ENCODE data around the gene F2RL1. TPM values are rescaled to one million over a fixed set of nuclear protein-coding genes. Genes with fewer than 3 reads are reported as not detected.
"Not testable (repeated sequence)": the region's sequence is repeated elsewhere in the genome, so short reads cannot be mapped to it uniquely, and the experiment has no call there.

F2RL1 gene
- polyA plus RNA-seq, 1 donor from 2014 or later = 0.12 TPM

DNA sequence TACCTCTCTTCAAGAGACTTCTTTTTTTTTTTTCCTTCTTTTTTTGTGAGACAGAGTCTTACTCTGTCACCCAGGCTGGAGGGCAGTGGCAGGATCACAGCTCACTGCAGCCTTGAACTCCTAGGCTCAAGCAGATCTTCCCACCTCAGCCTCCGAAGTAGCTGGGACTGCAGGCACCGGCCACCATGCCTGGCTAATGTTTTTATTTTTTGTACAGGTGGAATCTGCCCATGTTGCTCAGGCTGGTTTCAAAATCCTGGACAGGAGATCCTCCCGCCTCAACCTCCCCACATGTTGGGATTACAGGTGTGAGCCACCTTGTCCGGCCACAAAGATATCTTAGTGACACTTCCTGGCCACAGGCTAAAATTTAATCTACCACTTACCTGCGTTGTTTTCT, 42.9 kb upstream of the F2RL1 start:
- no peak overlapping the region for H3K4me2 ChIP-seq (ENCODE audit: low read length)
- TF ChIP-seq MXI1 (conservative IDR thresholded peaks at IDR 0.05; ENCODE audit: poor library complexity, severe bottlenecking) (no peak), RAD21 (conservative IDR thresholded peaks at IDR 0.05) (no peak), EZH2 (IDR thresholded peaks at IDR 0.05; ENCODE audit: borderline replicate concordance, insufficient read depth, low read length, poor library complexity, severe bottlenecking) (no peak), POLR2AphosphoS5 (IDR thresholded peaks at IDR 0.05) (no peak), SMC3 (conservative IDR thresholded peaks at IDR 0.05; ENCODE audit: poor library complexity) (no peak), TAF1 (IDR thresholded peaks at IDR 0.05; ENCODE audit: low read depth) (no peak)
- TF ChIP-seq, protein P1, sequence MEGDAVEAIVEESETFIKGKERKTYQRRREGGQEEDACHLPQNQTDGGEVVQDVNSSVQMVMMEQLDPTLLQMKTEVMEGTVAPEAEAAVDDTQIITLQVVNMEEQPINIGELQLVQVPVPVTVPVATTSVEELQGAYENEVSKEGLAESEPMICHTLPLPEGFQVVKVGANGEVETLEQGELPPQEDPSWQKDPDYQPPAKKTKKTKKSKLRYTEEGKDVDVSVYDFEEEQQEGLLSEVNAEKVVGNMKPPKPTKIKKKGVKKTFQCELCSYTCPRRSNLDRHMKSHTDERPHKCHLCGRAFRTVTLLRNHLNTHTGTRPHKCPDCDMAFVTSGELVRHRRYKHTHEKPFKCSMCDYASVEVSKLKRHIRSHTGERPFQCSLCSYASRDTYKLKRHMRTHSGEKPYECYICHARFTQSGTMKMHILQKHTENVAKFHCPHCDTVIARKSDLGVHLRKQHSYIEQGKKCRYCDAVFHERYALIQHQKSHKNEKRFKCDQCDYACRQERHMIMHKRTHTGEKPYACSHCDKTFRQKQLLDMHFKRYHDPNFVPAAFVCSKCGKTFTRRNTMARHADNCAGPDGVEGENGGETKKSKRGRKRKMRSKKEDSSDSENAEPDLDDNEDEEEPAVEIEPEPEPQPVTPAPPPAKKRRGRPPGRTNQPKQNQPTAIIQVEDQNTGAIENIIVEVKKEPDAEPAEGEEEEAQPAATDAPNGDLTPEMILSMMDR (IDR thresholded peaks at IDR 0.05; ENCODE audit: poor library complexity, severe bottlenecking) = no peak
- no peak overlapping the region for H3K4me3 ChIP-seq (ENCODE audit: low read length)
- no peak overlapping the region for H2AFZ ChIP-seq (ENCODE audit: low read depth, low read length)
- no peak overlapping the region for H3K27ac ChIP-seq (ENCODE audit: low read length)
- no peak overlapping the region for H3K9ac ChIP-seq (ENCODE audit: low read length)
- no peaks in the 10 kb centered on the region for H3K9me3 ChIP-seq (ENCODE audit: low read length)
- no peaks in the 10 kb centered on the region for H4K20me1 ChIP-seq (ENCODE audit: insufficient read depth)
- no peaks in the 10 kb centered on the region for H3K79me2 ChIP-seq (replicated peaks; ENCODE audit: insufficient read depth, low read length)
- no peaks in the 10 kb centered on the region for H3K36me3 ChIP-seq (ENCODE audit: insufficient read depth, low read length)
- no peaks in the 10 kb centered on the region for H3K27me3 ChIP-seq (ENCODE audit: insufficient read depth, low read depth, low read length)
- no peaks in the 10 kb centered on the region for H3K9me2 ChIP-seq (ENCODE audit: insufficient read depth, low read length)
- no peaks in the 10 kb centered on the region for H3F3A ChIP-seq (ENCODE audit: insufficient read depth, low read length, poor library complexity, severe bottlenecking)

DNA sequence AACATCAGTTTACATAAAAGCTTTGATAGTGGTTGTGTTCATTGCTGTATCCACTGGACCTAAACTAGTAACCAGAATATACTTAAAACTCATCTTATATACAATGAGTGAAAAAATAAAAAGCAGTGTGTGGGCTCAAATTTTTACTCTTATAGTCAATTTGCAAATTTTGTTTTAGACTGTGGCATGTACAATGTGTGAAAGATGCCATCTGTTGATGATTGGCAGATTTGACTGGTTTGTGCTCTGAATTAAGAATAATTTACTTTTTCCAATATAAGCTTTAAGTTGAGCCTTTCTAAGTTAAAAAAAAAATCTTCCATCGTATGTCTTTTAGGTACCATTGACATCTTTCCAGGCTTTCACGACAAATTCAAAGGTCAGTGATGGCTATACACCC, 42.4 kb upstream of the F2RL1 start:
- Histone ChIP-seq H3K9me3 (ENCODE audit: low read length) (no peaks in the 10 kb centered on the region), H3K9ac (ENCODE audit: low read length) (no peak overlapping the region), H3F3A (ENCODE audit: insufficient read depth, low read length, poor library complexity, severe bottlenecking) (no peaks in the 10 kb centered on the region), H2AFZ (ENCODE audit: low read depth, low read length) (no peak overlapping the region), H4K20me1 (ENCODE audit: insufficient read depth) (no peaks in the 10 kb centered on the region), H3K27me3 (ENCODE audit: insufficient read depth, low read depth, low read length) (no peaks in the 10 kb centered on the region), H3K79me2 (replicated peaks; ENCODE audit: insufficient read depth, low read length) (no peaks in the 10 kb centered on the region), H3K27ac (ENCODE audit: low read length) (no peak overlapping the region), H3K4me3 (ENCODE audit: low read length) (no peak overlapping the region), H3K36me3 (ENCODE audit: insufficient read depth, low read length) (no peaks in the 10 kb centered on the region), H3K9me2 (ENCODE audit: insufficient read depth, low read length) (no peaks in the 10 kb centered on the region), H3K4me2 (ENCODE audit: low read length) (no peak overlapping the region)
- no peak for TF ChIP-seq RAD21 (conservative IDR thresholded peaks at IDR 0.05)
- TF ChIP-seq, protein P1 (IDR thresholded peaks at IDR 0.05; ENCODE audit: poor library complexity, severe bottlenecking) = no peak
- no peak for TF ChIP-seq TAF1 (IDR thresholded peaks at IDR 0.05; ENCODE audit: low read depth)
- no peak for TF ChIP-seq POLR2AphosphoS5 (IDR thresholded peaks at IDR 0.05)
- TF ChIP-seq MXI1 (conservative IDR thresholded peaks at IDR 0.05; ENCODE audit: poor library complexity, severe bottlenecking) = no peak
- TF ChIP-seq, protein P2, sequence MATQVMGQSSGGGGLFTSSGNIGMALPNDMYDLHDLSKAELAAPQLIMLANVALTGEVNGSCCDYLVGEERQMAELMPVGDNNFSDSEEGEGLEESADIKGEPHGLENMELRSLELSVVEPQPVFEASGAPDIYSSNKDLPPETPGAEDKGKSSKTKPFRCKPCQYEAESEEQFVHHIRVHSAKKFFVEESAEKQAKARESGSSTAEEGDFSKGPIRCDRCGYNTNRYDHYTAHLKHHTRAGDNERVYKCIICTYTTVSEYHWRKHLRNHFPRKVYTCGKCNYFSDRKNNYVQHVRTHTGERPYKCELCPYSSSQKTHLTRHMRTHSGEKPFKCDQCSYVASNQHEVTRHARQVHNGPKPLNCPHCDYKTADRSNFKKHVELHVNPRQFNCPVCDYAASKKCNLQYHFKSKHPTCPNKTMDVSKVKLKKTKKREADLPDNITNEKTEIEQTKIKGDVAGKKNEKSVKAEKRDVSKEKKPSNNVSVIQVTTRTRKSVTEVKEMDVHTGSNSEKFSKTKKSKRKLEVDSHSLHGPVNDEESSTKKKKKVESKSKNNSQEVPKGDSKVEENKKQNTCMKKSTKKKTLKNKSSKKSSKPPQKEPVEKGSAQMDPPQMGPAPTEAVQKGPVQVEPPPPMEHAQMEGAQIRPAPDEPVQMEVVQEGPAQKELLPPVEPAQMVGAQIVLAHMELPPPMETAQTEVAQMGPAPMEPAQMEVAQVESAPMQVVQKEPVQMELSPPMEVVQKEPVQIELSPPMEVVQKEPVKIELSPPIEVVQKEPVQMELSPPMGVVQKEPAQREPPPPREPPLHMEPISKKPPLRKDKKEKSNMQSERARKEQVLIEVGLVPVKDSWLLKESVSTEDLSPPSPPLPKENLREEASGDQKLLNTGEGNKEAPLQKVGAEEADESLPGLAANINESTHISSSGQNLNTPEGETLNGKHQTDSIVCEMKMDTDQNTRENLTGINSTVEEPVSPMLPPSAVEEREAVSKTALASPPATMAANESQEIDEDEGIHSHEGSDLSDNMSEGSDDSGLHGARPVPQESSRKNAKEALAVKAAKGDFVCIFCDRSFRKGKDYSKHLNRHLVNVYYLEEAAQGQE (IDR thresholded peaks at IDR 0.05; ENCODE audit: borderline replicate concordance) = no peak
- no peak for TF ChIP-seq EP300 (conservative IDR thresholded peaks at IDR 0.05; ENCODE audit: poor library complexity, severe bottlenecking)

DNA sequence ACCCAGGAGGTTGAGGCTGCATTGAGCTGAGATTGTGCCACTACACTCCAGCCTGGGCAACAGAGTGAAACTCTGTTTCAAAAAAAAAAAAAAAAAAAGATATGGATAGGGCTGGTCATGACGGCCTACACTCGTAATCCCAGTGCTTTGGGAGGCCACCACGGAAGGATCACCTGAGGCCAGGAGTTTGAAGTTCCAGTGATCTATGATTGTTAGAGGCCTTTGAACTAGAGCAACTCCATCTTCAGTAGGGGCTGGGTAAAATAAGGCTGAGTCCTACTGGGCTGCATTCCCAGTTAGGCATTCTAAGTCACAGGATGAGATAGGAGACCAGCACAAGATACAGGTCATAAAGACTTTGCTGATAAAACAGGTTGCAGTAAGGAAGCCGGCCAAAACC, 38.2 kb upstream of the F2RL1 start:
- not testable (repeated sequence) for H3K27me3 ChIP-seq (ENCODE audit: insufficient read depth, low read depth, low read length); H3K4me2 ChIP-seq (ENCODE audit: low read length); H3F3A ChIP-seq (ENCODE audit: insufficient read depth, low read length, poor library complexity, severe bottlenecking); H4K20me1 ChIP-seq (ENCODE audit: insufficient read depth); H3K27ac ChIP-seq (ENCODE audit: low read length); H3K4me3 ChIP-seq (ENCODE audit: low read length); H3K36me3 ChIP-seq (ENCODE audit: insufficient read depth, low read length); H3K9me2 ChIP-seq (ENCODE audit: insufficient read depth, low read length); H2AFZ ChIP-seq (ENCODE audit: low read depth, low read length); H3K9me3 ChIP-seq (ENCODE audit: low read length); H3K79me2 ChIP-seq (replicated peaks; ENCODE audit: insufficient read depth, low read length); H3K9ac ChIP-seq (ENCODE audit: low read length)

Data from neural cell (in vitro differentiated cells).